Thymus (tissue), 11 donors: Measurements from ENCODE around the gene SLC16A6. TPM values are rescaled to one million over a fixed set of nuclear protein-coding genes. Genes with fewer than 3 reads are reported as not detected.
"Not testable (repeated sequence)": the region's sequence is repeated elsewhere in the genome, so short reads cannot be mapped to it uniquely, and the experiment has no call there.

Experiments
- DNase-seq, 9 donors: peaks; one replicate each; pipeline ENCODE4 v3.0.0-alpha.2; 2013; ENCODE audit warnings: low spot score in 9 of 9, low read depth in 6 of 9, missing footprints in 1 of 9
- H3K27ac ChIP-seq, 2 donors: one replicate each; pipeline ENCODE4 v1.5.1; 2013; ENCODE audit warnings: control low read depth in 1 of 2, low read depth in 1 of 2, low read length in 1 of 2, mild to moderate bottlenecking in 1 of 2, moderate library complexity in 1 of 2
- H3K27me3 ChIP-seq, 2 donors: one replicate each; pipeline ENCODE4 v1.5.1; 2013; ENCODE audit warnings: low read length in 1 of 2; ENCODE audit not compliant: control insufficient read depth in 2 of 2, insufficient read depth in 1 of 2
- H3K36me3 ChIP-seq, 2 donors: one replicate each; pipeline ENCODE4 v1.5.1; 2013; ENCODE audit warnings: low read length in 1 of 2, mild to moderate bottlenecking in 1 of 2, moderate library complexity in 1 of 2; ENCODE audit not compliant: control insufficient read depth in 2 of 2, insufficient read depth in 2 of 2
- H3K4me1 ChIP-seq, 2 donors: one replicate each; pipeline ENCODE4 v1.5.1; 2013; ENCODE audit warnings: low read length in 2 of 2; ENCODE audit not compliant: control insufficient read depth in 2 of 2, insufficient read depth in 2 of 2
- H3K4me3 ChIP-seq, 2 donors: one replicate each; pipeline ENCODE4 v1.5.1; 2013; ENCODE audit warnings: low read length in 2 of 2, control low read depth in 1 of 2, mild to moderate bottlenecking in 1 of 2
- H3K9me3 ChIP-seq, 2 donors: one replicate each; pipeline ENCODE4 v1.5.1; 2013; ENCODE audit warnings: low read length in 1 of 2, mild to moderate bottlenecking in 1 of 2; ENCODE audit not compliant: control insufficient read depth in 2 of 2, insufficient read depth in 1 of 2
- WGBS: extraction: QIAGEN DNeasy Blood & Tissue Kit; methylation state at CpG from one replicate; pipeline ENCODE4 v1.1.7; 2013; 5-methylcytosine and 5-hydroxymethylcytosine counted together
- polyA plus RNA-seq: library from polyadenylated mRNA; stranded (reverse); fragments of 200-250 nt; gene quantifications from one replicate; pipeline ENCODE4 v1.2.3, GENCODE V29; 2013
- total RNA-seq: library from RNA; stranded (reverse); fragments of 120-200 nt; gene quantifications from one replicate; pipeline ENCODE4 v1.2.4, GENCODE V29; 2013
- donor health status: healthy.

Gene SLC16A6
- total and polyA plus RNA-seq, 2 donors, result 2.0 to 2.4 TPM

GRCh38 chr17:68237369-68238163, 53.4 kb downstream of the SLC16A6 start:
- H3K27me3 ChIP-seq, H3K36me3 ChIP-seq, H3K9me3 ChIP-seq: not testable (repeated sequence)
- Histone ChIP-seq H3K27ac (peak overlapping the region; percentile 64 to 90), H3K4me1 (peaks cover 22 to 33% of the 10 kb centered on the region in 2 donors), H3K4me3 (peak overlapping the region; percentile 11 to 24)
- DNase-seq, result peak in 4 of 9 donors; percentile 42 to 77 (median 58)
- 13% methylated on average over 16 of the region's 16 CpGs for WGBS

- H3K4me1 ChIP-seq, result peaks cover 22 to 33% of the 10 kb centered on the region in 2 donors
- H3K27me3 ChIP-seq, DNase-seq, H3K36me3 ChIP-seq, H3K9me3 ChIP-seq, H3K27ac ChIP-seq, H3K4me3 ChIP-seq: not testable (repeated sequence)
- 92% methylated on average over 11 of the region's 11 CpGs for WGBS
Measured at GRCh38 chr17:68235336-68235791, 55.6 kb downstream of the SLC16A6 start.

- not testable (repeated sequence) for H3K27ac ChIP-seq, H3K9me3 ChIP-seq, H3K27me3 ChIP-seq, DNase-seq, H3K4me3 ChIP-seq, H3K36me3 ChIP-seq
- H3K4me1 ChIP-seq, result peaks cover 18 to 30% of the 10 kb centered on the region in 2 donors
- WGBS, result 91% methylated on average over 12 of the region's 12 CpGs
Measured at GRCh38 chr17:68234726-68235335, 56.1 kb downstream of the SLC16A6 start.

GRCh38 chr17:68232741-68233140, 58.2 kb downstream of the SLC16A6 start:
- peaks cover 3 to 15% of the 10 kb centered on the region in 2 donors for H3K4me1 ChIP-seq
- not testable (repeated sequence) for H3K27ac ChIP-seq, H3K36me3 ChIP-seq, H3K27me3 ChIP-seq, H3K4me3 ChIP-seq, H3K9me3 ChIP-seq, DNase-seq
- WGBS, result 98% methylated on average over 1 of the region's 1 CpG

- no CpG with 5 or more reads among the region's 1 CpG for WGBS
- Histone ChIP-seq H3K27me3 (no peaks in the 10 kb centered on the region), H3K9me3 (no peaks in the 10 kb centered on the region), H3K4me1 (peaks cover 0 to 7% of the 10 kb centered on the region in 2 donors), H3K4me3 (no peak overlapping the region), H3K36me3 (peaks cover 0 to 3% of the 10 kb centered on the region in 2 donors), H3K27ac (no peak overlapping the region)
- DNase-seq, result no peak
Measured at GRCh38 chr17:68231541-68231940, 59.4 kb downstream of the SLC16A6 start.

GRCh38 chr17:68231131-68231530, 59.8 kb downstream of the SLC16A6 start:
- H3K4me1 ChIP-seq, H3K9me3 ChIP-seq, H3K27me3 ChIP-seq, H3K27ac ChIP-seq, H3K36me3 ChIP-seq, DNase-seq, H3K4me3 ChIP-seq: not testable (repeated sequence)
- over 99% methylated on average over 4 of the region's 4 CpGs for WGBS

- Histone ChIP-seq H3K27me3 (no peaks in the 10 kb centered on the region), H3K27ac (no peak overlapping the region), H3K4me3 (no peak overlapping the region), H3K4me1 (peaks cover 0 to 5% of the 10 kb centered on the region in 2 donors), H3K9me3 (no peaks in the 10 kb centered on the region), H3K36me3 (peaks cover 0 to 3% of the 10 kb centered on the region in 2 donors)
- DNase-seq, result no peak
- 97% methylated on average over 8 of the region's 8 CpGs for WGBS
Measured at GRCh38 chr17:68229619-68230018, 61.3 kb downstream of the SLC16A6 start.

- H3K36me3 ChIP-seq, result peaks cover 0 to 3% of the 10 kb centered on the region in 2 donors
- no peak overlapping the region for H3K27ac ChIP-seq
- peaks cover 0 to 5% of the 10 kb centered on the region in 2 donors for H3K4me1 ChIP-seq
- no peak overlapping the region for H3K4me3 ChIP-seq
- WGBS, result 89% methylated on average over 17 of the region's 17 CpGs
- H3K27me3 ChIP-seq, result no peaks in the 10 kb centered on the region
- no peak for DNase-seq
- H3K9me3 ChIP-seq, result no peaks in the 10 kb centered on the region
Measured at GRCh38 chr17:68228817-68229570, 61.9 kb downstream of the SLC16A6 start.
